HUES48 (cell line): ENCODE measurements around the gene TMEM132C.
"Not testable (repeated sequence)": the region's sequence is repeated elsewhere in the genome, so short reads cannot be mapped to it uniquely, and the experiment has no call there.

Experiments used
- H3K27ac ChIP-seq: one replicate; pipeline ENCODE4 v1.7.0; 2013; ENCODE audit warnings: low read depth, low read length, inconsistent platforms
- H3K27me3 ChIP-seq: 2 replicates; pipeline ENCODE4 v1.6.1; 2013; ENCODE audit warnings: mild to moderate bottlenecking, low read length; ENCODE audit not compliant: control insufficient read depth, insufficient read depth
- H3K36me3 ChIP-seq: 2 replicates; pipeline ENCODE4 v1.6.1; 2013; ENCODE audit warnings: low read length; ENCODE audit not compliant: control insufficient read depth, insufficient read depth
- H3K4me1 ChIP-seq: 2 replicates; pipeline ENCODE4 v1.6.1; 2013; ENCODE audit warnings: mild to moderate bottlenecking, low read length; ENCODE audit not compliant: control insufficient read depth, insufficient read depth
- H3K4me3 ChIP-seq: 2 replicates; pipeline ENCODE4 v1.5.1; 2013; ENCODE audit warnings: mild to moderate bottlenecking, low read depth, low read length
- H3K9ac ChIP-seq: 2 replicates; pipeline ENCODE4 v1.6.1; 2013; ENCODE audit warnings: mild to moderate bottlenecking, low read depth, low read length, moderate library complexity
- H3K9me3 ChIP-seq: 2 replicates; pipeline ENCODE4 v1.6.1; 2013; ENCODE audit warnings: low read length; ENCODE audit not compliant: control insufficient read depth, insufficient read depth

The TMEM132C gene

DNA sequence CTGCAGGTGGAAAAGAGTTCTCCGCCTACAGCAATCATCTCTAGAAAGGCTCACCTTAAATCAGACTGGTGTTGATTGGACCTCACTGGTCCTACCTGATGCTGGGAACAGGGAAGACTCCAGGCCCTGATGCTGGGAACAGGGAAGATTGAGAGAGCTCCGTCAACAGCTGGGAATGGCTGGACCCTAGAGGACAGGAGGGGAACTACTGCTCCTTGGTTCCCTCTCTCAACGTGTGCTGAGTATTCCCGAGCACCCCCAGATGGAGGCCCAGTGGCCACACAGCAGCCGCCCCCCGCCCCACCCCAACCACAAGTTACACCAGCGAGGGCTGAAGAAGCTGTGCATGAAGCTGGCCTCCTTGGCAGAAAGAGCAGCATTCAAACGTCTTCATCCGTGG lies 316.5 kb downstream of the TMEM132C start:
- no peaks in the 10 kb centered on the region for H3K27me3 ChIP-seq
- H3K27ac ChIP-seq: no peak overlapping the region
- H3K4me1 ChIP-seq: no peaks in the 10 kb centered on the region
- H3K9me3 ChIP-seq: no peaks in the 10 kb centered on the region
- no peaks in the 10 kb centered on the region for H3K36me3 ChIP-seq
- H3K4me3 ChIP-seq: no peak overlapping the region
- H3K9ac ChIP-seq: no peak overlapping the region

GRCh38 chr12:128586451-128587029 lies 319.6 kb downstream of the TMEM132C start:
- no peaks in the 10 kb centered on the region for H3K27me3 ChIP-seq
- no peak overlapping the region for H3K4me3 ChIP-seq
- no peak overlapping the region for H3K9ac ChIP-seq
- no peaks in the 10 kb centered on the region for H3K9me3 ChIP-seq
- H3K27ac ChIP-seq: no peak overlapping the region
- no peaks in the 10 kb centered on the region for H3K4me1 ChIP-seq
- H3K36me3 ChIP-seq: no peaks in the 10 kb centered on the region

DNA sequence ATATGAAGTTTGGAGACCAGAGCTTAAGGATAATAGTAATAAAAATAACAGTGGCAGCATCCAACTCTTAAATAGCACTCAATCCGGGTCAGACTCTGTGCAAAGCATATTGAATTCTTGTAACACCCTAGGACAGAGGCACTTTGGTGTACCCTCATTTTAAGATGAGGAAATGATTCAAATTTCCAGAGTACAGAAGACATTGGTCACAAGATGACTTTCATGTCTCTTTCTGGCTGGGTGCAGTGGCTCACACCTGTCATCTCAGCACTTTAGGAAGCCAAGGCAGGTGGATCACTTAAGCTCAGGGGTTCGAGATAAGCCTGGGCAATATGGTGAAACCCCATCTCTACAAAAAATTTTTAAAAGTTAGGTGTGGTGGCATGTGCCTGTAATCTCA lies 320.9 kb downstream of the TMEM132C start:
- Histone ChIP-seq H3K36me3 (no peaks in the 10 kb centered on the region), H3K4me3 (no peak overlapping the region), H3K27me3 (no peaks in the 10 kb centered on the region), H3K4me1 (no peaks in the 10 kb centered on the region), H3K9ac (no peak overlapping the region), H3K27ac (no peak overlapping the region), H3K9me3 (no peaks in the 10 kb centered on the region)

- Histone ChIP-seq H3K4me1 (no peaks in the 10 kb centered on the region), H3K9ac (no peak overlapping the region), H3K27me3 (no peaks in the 10 kb centered on the region), H3K9me3 (no peaks in the 10 kb centered on the region), H3K36me3 (no peaks in the 10 kb centered on the region), H3K27ac (no peak overlapping the region), H3K4me3 (no peak overlapping the region)
Measured at GRCh38 chr12:128592220-128592744, 325.3 kb downstream of the TMEM132C start.

DNA sequence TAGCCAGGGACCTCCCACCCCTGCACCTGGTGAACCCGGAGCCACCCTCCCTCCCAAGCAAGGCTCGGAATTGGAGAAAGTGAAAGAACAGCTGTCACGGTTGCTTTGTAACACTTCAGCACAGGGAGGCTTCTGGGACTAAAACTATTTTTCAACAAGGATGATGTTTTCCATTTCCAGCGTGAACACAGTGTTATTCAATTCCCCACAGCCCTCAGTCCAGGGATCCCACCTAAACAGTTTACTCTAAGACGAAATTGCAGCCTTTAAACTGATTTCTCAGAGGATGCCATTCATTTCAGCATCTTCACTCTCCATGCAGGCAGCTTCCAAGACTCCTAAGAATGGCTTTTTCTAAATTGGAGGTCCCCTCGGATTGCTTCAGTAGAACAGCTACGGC lies 327.6 kb downstream of the TMEM132C start:
- no peaks in the 10 kb centered on the region for H3K36me3 ChIP-seq
- H3K4me1 ChIP-seq: no peaks in the 10 kb centered on the region
- H3K4me3 ChIP-seq: no peak overlapping the region
- no peak overlapping the region for H3K27ac ChIP-seq
- no peaks in the 10 kb centered on the region for H3K27me3 ChIP-seq
- H3K9me3 ChIP-seq: no peaks in the 10 kb centered on the region
- no peak overlapping the region for H3K9ac ChIP-seq

DNA sequence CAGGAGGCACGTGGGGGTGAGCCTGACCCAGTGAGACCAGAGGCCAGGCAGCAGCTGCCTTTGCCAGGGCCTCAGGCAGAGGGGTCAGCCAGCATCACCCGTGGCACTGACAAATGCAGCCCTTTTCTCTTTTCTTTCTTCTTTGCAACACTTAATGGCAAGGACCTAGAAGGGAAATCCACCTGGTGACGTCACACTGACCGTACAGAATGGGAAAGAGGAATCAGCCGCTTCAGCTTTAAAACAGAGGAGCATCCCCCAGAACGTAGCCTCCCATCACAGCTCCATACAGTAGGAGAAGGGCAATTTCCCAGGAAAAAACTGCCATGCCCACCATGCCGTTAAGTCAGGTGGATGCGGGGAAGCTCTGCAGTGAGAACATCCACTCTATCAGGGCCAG lies 328.6 kb downstream of the TMEM132C start:
- H3K27ac ChIP-seq: no peak overlapping the region
- H3K9ac ChIP-seq: no peak overlapping the region
- no peak overlapping the region for H3K4me3 ChIP-seq
- no peaks in the 10 kb centered on the region for H3K4me1 ChIP-seq
- H3K27me3 ChIP-seq: no peaks in the 10 kb centered on the region
- no peaks in the 10 kb centered on the region for H3K36me3 ChIP-seq
- no peaks in the 10 kb centered on the region for H3K9me3 ChIP-seq

DNA sequence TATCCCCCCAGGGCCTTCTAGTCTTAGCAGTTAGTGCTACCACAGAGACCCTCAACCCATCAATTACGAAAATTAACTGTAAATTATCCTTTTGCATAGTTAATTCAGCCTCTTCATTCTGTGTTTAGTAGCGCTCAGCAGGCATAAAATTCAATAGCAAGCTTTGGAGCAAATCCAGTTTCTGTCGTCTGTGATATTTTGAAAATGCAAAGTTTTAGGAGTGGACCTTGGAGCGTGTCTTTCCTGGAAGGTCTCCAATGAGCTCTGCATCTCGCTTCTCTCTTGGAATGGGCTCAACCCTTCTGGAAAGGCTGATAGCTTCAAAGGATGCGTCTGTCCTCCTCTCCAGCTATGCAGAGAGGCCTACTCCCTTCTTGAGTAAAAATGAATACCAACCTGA lies 333.9 kb downstream of the TMEM132C start:
- Histone ChIP-seq H3K4me1 (no peaks in the 10 kb centered on the region), H3K9me3 (no peaks in the 10 kb centered on the region), H3K27me3 (no peaks in the 10 kb centered on the region), H3K27ac (no peak overlapping the region), H3K4me3 (no peak overlapping the region), H3K36me3 (no peaks in the 10 kb centered on the region), H3K9ac (no peak overlapping the region)

DNA sequence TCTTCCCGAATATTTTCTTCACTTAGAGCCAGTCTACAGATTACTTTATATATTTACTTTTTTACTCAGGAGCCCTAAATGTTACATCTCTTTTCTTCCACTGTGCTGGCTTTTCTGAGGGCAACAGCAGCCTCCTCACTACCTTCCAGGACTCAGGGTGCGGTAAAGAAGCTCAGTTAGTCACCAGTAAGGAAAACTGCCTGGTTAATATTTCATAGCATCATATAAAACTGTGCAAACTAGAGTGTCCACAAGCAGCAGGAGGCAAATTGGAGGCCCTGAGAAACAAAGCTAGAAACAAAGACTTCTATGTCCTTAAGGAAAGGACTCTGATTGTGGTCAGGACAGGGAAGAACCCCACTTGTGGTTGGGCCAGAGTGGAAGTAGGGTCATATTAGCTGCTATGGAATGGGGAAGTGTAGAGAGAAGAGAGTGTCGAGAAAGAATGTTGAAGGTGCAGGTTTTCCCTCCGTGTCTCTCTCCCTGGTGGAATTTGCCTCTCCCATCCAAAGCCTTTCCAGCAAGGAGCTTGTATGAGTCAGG lies 336.7 kb downstream of the TMEM132C start:
- no peak overlapping the region for H3K9ac ChIP-seq
- H3K36me3 ChIP-seq: no peaks in the 10 kb centered on the region
- H3K4me3 ChIP-seq: no peak overlapping the region
- H3K27ac ChIP-seq: no peak overlapping the region
- H3K4me1 ChIP-seq: 0 out of 2 replicates have a peak, but pooled peaks cover 6% of the 10 kb centered on the region
- no peaks in the 10 kb centered on the region for H3K9me3 ChIP-seq
- no peaks in the 10 kb centered on the region for H3K27me3 ChIP-seq

- H3K4me3 ChIP-seq, H3K4me1 ChIP-seq: not testable (repeated sequence)
Measured at GRCh38 chr12:128604219-128604618, 337.2 kb downstream of the TMEM132C start.

DNA sequence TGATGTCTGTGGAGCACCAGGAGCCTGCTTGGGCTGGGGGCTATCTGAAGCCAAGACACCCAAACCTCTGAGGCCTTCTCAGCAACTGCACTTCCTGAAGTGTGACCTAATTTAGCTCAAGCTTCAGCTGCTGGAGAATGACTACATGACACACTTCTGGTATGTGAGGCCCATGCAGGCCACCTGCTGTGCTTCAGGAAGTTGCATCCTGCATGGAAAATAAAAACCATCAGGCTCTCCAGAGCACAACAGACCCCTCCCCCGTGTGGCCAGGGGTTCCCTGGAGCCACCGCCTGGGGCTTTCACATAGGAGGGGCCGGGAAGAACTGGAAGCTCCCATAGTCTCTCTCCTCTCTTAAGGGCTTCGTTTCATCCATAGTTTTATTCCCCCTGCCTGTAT lies 339.1 kb downstream of the TMEM132C start:
- no peak overlapping the region for H3K27ac ChIP-seq
- no peaks in the 10 kb centered on the region for H3K36me3 ChIP-seq
- no peaks in the 10 kb centered on the region for H3K9me3 ChIP-seq
- H3K9ac ChIP-seq: no peak overlapping the region
- H3K4me3 ChIP-seq: no peak overlapping the region
- no peaks in the 10 kb centered on the region for H3K27me3 ChIP-seq
- 0 out of 2 replicates have a peak, but pooled peaks cover 6% of the 10 kb centered on the region for H3K4me1 ChIP-seq

More at GRCh38 chr12:128604219-128604618, 337.2 kb downstream of the TMEM132C start:
- H3K9me3 ChIP-seq, H3K36me3 ChIP-seq, H3K27ac ChIP-seq, H3K9ac ChIP-seq, H3K27me3 ChIP-seq: not testable (repeated sequence)

- H3K27ac ChIP-seq: no peak overlapping the region
Measured at GRCh38 chr12:128606538-128606937, 339.6 kb downstream of the TMEM132C start.

More at GRCh38 chr12:128606538-128606937, 339.6 kb downstream of the TMEM132C start:
- Histone ChIP-seq H3K36me3 (no peaks in the 10 kb centered on the region), H3K4me1 (0 out of 2 replicates have a peak, but pooled peaks cover 6% of the 10 kb centered on the region), H3K9ac (no peak overlapping the region), H3K9me3 (no peaks in the 10 kb centered on the region), H3K27me3 (no peaks in the 10 kb centered on the region), H3K4me3 (no peak overlapping the region)
